HG02763 (cell line): ENCODE data around the gene PRKG1.

ENCODE experiments used
- ATAC-seq: cut with Tn5 transposase; IDR thresholded peaks from one replicate; pipeline ENCODE4 v1.9.1; 2021; ENCODE audit warnings: mild to moderate bottlenecking, moderate library complexity; ENCODE audit not compliant: unreplicated experiment

Gene PRKG1

DNA sequence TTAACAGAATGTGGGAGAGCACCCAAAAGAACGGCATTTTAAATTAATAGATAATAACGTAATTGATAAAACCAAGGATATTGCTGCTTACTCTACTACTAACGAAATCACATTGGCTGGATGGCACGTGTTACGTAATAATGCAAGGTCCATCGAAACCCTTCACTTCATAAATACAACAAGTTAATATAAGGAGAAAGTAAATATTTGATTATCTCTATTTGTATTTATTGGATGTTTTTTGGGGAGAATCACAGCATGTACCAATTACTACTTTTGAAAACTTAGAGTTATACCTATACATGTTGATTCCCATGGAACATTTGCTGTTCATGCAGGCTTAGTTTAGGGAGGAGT lies 1.6 kb downstream of the PRKG1 start:
- ATAC-seq = no peak

DNA sequence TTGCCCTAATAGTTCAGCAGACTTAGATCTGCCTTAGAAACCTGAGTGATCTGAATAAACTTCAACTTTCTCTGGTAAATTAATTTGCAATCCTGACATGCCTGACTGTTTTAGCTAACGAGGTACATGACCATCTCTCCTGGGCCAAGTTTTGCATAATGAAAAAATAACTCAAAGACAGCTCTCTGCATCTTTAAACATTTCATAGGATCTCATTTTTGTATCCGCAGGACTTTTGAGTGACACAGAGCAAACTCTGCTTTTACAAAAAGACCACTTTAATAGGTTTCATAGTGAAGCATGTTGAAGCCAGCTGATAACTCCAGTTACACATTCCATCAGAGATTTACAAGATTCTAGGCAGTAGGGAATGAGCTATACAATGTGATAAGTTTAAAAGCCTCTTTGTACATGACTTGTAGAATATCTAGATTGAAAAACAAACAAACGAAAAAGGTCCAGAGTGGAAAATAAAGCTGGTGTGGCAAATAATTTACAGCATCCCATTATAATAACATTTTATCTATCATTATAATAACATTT lies 2.1 kb downstream of the PRKG1 start:
- no peak for ATAC-seq

DNA sequence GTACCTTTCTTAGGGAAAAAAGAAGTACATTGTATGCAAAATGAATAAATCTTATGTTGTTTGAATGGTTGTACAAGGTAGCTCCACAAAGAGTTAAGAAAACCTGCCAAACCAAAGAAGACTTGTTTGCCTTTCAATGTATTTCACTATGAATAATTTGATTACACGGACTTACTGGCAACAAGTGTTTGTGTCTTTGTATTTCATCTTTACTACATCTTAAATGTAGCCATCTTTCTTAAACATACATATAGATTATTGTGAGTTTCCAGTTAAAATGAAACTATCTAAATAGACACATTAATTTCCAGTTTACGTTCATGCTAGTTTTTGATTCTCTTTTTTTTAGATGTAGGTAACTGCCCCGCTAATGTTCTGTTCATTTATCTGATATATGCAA lies 2.8 kb downstream of the PRKG1 start:
- no peak for ATAC-seq

DNA sequence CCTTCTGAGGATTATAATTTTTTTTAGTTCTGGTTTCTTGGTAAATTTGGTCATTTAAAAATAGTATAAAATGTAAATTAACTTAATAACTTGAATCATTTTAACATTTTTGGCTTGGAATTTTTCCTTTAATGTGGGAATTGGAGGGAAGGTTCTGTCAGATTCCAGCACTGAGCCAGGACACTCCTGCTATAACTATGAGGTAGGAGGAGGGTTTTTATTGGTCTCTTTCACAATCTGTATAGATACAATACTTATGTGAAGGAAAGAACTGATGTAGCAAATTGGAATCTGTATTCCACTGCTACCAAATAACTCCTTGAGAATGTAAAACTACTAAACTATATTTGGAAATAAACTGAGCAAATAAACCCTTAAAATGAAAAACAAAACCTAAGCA lies 3.2 kb downstream of the PRKG1 start:
- no peak for ATAC-seq

DNA sequence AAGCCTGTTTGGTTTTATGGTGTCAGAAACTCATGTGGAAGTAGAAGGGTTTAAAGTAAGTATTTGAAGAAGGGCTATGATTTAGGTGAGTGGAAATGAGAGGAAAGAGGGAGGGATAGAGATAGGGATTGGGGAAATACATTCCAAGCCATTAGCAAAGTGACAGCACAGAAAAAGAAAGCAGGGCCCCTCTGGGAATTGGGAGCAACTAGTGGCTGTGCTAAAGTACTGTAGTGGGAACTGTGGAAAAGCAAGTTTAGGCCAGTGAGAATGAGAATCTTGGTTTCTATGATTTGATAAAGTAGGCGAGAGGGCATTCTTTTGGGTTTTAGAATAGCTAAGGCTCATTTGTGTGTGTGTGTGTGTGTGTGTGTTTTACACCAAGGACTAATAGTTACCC lies 5.0 kb downstream of the PRKG1 start:
- no peak for ATAC-seq

DNA sequence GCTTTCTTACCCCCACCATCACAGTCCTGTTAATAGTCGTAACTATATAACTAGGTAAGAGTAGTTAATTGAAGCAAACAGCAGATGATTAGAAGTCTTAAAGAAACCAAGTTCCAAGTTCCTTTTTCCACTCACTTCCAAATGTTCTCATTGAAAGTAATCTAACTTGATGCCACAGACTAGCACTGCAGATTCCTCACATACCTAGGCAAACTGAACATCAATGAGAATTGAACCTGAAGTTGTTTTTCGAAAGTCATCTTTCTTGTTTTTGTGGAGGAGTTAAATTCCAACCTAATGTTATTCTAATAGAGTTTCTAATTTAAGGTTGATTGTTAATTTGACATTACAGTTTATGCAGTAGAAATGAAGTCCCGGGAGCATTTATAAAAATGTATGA lies 5.5 kb downstream of the PRKG1 start:
- ATAC-seq = no peak

DNA sequence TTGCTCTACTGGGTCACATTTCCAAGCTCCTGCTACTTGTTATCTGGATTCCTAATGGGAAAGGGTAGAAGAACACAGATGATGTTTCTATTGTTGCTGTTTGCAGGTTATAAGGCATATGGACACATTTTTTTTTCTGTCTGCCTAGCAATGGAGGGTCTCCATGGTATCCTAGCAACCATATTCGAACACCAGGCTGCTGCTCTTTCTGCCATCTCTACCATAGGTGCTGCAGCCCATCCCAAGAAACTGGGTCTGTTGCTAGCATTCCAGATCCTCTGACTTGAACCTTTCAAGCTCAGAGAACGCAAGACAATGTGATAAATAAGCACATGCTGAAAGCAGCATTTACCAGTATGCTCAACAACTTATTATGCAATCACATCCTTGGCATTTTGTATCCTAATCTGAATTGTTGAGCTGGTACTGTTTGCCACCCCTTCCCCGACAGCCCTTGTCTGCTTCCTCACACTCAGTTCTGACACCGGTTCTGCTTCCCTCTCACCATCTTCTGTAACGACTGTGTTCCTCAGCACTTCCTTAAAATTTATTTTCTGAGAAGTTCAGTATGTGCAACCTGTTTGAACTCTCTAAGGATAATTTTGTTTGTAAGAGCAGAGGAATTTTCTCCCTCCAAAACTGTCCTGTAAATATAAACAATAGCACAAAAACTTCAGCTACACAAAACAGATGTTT lies 6.2 kb downstream of the PRKG1 start:
- no peak for ATAC-seq

DNA sequence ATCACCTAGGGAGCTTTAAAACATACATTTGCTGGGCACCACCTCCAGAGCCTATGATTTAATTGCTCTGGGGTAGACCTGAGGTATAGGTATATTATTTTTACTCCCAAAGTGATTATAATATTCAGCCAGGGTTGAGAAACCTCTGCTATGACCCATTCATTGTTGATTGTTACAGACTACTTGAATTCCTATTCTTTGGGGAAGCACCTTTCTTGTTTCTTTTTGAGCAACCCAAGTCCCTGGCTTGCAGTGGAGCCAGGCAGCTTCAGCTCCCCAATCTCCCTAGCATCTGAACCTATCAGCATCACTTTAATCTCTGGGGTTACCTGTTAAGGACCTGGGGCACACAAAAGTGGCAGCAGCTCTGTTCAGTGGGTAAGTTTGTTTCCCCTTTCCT lies 8.6 kb downstream of the PRKG1 start:
- ATAC-seq = no peak

DNA sequence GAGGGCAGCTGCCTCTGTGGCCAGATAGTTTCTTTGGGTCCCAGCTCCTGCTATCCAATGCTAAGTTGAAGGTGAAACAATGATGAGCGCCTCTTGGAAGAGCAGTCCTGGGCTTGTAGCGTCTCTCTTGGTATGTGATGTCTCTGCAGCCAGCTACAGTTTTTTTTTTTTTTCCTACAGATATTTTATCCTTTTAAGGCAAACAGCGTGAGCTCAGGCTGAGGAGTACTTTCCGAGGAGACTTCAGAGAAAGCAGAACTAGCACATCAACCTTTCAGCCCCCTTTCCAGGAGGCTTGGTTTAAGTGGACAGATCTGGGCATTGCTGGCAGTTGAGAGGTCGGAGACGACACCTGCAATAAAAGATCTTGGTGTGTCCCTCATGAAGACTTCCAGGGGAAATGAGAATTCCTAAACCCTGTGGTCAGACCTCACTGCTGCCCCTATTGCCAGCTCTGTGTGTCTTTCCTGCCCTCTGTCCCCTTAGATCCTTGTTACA lies 9.1 kb downstream of the PRKG1 start:
- ATAC-seq = no peak

DNA sequence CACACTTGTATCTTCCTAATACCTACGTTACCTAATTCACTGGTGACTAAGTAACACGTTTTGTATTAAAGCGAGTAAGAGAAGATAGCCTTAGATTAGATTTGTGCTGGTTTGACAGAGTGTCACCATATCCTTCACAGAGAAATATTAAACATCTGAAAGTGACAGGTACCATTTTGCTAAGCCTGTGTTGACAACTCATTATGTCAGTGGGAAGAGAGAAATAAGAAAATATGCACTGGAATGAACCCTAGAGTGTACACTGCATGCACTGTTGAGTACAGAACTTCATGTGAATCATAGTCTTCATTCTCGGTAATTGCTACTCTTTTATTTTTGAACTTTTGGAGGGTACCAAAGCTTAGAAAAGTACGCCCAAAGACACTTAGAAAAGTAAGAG lies 10.9 kb downstream of the PRKG1 start:
- no peak for ATAC-seq

DNA sequence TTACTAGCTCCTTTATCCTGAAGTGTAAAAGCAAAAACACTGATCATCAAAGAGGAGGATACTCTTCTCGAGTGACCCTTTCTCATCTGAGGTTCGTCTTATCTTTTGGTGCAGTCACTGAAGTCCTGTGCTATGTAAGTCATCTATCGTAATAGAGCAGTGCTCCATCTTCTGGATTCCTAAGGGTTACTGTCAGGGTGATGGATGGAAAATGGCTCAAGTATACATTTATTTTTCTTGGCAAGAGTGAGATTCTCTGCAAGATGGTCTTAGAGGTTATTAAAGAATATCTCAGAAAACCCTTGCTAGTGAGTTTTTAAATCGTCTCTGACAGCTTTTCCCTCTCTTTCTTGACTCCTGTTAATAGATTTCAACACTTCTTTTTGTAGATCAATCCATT lies 12.4 kb downstream of the PRKG1 start:
- no peak for ATAC-seq

DNA sequence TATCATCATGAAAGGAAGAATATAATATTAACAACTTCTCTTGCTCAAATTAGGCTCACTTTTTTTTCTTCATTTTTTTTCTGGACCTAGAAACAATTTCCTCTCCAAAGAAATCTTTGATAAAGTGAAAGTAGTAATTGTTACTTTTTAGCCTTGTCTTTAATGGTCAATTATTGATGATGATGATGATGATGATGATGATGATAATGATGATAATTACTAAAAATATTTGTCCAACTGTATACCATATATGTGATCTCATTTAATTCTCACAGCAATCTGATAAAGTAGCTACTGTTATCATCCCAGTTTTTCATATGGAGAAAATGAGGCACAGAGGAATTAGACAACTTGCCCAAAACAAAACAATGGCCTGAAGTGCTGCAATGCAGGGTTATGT lies 12.8 kb downstream of the PRKG1 start:
- ATAC-seq = no peak

DNA sequence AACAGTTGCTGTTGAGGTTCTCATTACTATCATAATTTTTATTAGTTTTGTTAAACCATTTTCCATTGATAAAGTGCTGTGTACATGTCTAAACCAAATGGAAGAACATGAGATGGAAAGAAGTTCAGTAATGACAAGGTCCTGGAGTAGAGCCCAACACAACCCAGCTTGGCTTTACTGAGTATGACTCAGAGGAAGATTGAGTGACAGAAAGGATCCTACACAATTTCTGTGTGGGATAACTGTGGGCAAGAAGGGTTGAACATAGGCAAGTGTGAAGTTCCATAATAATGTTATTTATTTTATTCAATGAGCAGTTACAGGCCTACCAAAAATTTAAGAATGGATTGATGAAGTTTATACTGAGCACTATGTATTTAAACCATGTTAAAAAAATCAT lies 15.9 kb downstream of the PRKG1 start:
- ATAC-seq = no peak

DNA sequence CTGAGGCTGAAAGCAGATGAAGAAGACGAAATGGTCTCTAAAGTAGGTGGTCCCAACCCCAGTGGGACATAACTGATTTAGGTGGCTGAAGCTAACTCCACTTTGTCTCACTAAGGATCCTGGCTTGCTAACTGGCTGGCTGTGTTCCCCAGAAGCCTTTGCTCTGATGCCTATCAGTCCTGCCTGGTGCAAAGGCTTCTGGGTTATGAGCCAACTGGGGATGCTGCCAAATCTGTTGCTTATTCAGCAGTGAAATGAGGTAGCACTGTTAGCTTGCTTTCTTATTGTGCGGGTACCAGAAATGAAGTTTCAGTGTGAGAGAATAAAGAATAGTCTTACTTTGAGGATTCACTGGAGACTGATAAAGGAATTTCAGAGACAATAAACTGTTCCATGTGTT lies 18.1 kb downstream of the PRKG1 start:
- no peak for ATAC-seq

DNA sequence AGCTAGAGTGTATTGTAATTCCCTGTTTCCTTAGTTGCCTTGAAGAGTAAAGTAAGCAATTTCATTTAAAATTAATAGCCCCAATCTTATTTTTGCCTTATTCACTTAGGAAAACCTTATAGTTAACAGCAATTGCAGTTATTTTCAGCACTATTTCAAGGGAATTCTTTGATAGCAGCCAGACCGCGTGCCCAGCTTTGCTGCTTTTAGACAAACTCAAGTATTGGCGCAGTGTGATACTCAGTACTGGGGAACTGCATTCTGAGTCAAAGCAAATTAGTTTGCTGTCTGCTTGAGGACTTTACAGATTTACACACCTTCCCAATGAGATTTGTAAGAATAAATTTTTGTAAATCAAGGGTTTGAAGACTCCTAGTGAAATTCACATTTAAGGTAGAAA lies 21.2 kb downstream of the PRKG1 start:
- no peak for ATAC-seq

DNA sequence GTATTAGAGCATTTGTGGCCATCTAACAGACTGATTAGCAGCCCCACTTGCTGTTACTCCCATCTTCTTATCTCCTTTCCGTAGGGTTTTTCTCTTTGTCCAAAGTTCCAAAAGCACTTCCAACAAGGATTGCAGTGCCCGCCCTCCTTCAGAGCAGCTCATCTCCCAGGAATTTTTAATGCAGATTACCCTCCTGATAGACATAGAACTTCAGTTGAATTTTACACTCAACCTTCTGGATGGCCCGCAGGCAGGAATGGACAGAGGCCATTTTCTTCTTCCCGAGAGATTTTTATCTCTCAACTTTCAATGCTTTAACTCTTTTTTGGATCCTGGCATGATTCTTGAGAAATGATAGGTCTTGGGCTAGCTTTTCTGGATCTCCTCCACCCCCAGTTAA lies 23.3 kb downstream of the PRKG1 start:
- no peak for ATAC-seq

DNA sequence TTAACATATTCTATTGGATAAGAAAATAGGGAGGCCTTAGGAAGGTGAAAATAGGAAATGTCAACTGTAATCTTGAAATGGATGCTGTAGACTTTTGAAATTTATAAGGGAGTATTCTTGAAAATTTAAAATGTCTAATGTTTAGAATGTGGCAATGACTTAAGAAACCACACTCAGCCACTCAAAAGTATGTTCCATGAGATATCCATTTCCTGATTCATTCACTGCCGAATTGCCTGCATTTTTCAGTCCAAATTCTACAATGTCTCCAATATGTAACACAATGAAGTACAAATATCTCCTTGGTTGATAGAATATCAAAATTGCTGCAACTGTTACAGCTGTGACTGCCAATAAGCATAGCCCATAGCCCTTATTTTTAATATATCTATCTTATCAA lies 25.9 kb downstream of the PRKG1 start:
- ATAC-seq = no peak

DNA sequence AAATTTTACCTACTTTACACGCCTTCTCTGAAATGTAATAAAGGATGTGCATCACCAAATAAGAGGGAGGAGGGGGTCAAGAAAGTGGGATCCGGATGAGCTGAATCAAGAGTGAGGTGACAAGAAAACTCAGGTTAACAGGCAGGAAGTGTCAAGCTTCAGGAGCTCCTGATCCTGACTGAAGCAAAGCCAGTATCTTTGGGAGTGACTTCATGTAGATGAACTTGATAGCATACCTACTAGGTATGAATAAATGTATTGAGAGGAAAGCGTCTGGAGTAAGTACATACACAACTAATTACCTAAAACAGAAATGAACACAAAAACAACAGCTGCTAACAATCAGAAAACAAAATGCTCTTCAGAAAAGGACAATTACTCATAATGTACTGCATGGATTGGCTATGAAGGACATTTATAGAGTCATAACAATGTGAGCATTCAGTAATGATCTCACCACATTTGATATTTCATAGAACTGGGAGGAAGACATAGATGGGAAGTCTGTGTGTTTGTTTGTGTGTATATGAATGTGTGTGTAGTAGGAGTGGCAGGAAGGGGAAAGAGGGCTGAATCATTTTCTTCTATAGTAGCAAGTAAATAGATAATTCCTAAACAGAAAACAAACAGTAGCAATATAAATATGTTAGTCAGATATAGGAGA lies 29.4 kb downstream of the PRKG1 start:
- ATAC-seq = no peak

DNA sequence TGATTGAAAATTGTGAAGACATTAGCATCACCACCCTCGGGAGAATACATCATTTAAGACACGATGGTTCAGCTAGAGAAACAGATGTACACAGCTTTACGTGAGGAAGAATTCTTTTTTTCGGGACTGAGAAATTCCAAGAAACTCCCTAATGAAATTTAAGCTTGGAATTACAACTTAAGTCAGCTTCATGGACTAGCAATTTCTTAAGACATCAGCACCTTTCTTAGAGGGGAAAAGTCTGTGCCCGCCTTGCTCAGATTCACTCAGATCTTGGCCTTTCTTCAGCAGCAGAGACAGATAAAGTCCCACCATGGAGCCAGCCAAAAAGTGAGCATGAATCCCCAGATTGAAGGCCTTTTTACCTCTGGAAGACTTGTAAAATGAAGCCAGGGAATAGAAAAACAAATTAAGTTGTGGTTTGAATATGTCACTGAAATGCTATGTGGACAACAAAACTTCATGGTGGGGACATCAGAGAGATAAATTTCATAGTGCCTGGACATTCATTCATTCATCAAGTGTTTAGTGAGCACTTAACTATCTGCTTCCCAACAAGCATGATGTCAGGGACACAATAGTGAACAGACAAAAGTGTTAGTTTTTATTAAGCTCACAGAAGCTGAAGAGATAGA lies 32.1 kb downstream of the PRKG1 start:
- ATAC-seq = no peak

DNA sequence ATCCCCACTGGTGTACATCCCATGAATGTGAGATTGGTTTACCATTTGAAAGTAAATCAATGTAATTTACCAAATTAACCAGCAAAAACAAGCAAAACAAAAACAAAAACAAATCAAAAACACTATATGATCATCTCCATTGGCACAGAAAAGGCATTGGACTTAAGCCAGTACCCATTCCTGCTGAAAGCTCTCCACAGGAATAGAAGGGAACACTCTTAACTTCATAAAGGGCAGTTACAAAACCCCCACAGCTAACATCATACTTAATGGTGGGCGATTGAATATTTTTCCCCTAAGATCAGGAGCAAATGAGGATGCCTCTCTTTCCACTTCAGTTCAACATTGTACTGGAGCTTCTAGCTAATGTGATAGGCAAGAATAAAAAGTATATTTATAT lies 34.1 kb downstream of the PRKG1 start:
- ATAC-seq = no peak

DNA sequence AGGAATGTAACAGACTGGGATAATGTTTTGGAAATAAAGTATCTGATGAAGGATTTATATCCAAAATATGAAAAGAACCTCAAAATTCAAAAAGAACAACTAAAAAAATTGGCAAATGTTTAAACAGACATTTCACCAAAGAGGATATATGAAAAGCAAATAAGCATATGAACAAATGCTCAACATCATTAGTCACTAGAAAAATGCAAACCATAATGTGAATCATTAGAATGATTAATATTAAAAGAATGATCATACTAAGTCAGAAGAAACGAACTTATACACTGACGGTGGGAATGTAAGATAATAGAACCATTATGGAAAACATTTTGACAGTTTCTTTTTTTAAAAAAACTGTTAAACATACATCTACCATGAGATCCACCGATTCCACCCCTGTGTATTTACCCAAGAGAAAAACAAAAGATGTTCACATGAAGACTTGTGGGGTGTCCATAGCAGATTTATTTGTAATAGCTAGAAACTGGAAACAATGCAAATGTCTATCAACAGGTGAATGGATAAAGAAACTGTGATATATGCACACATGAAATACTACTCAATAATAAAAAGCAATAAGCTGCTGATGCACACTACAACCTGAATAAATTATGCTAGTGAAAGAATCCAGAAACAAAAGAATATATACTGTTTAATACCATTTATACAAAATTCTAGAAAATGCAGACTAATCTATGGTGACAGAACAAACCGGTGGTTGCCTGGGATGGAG lies 35.7 kb downstream of the PRKG1 start:
- ATAC-seq = no peak
